ENCODE measurements around the gene ANO4.

- TF ChIP-seq POLR2A (IDR thresholded peaks at IDR 0.05): no peak
- TF ChIP-seq CTCF (IDR thresholded peaks at IDR 0.05 in 4 of 5, conservative IDR thresholded peaks at IDR 0.05 in 1 of 5): no peak
Measured at GRCh38 chr12:100824476-100824875, 29.9 kb downstream of the ANO4 start.

Measured in gastrocnemius medialis (tissue), 4 donors.